Measurements from ENCODE around the gene ARHGAP19.

The ARHGAP19 gene

GRCh38 chr10:97174276-97174775, 118.1 kb downstream of the ARHGAP19 start:
- TF ChIP-seq, protein P1, sequence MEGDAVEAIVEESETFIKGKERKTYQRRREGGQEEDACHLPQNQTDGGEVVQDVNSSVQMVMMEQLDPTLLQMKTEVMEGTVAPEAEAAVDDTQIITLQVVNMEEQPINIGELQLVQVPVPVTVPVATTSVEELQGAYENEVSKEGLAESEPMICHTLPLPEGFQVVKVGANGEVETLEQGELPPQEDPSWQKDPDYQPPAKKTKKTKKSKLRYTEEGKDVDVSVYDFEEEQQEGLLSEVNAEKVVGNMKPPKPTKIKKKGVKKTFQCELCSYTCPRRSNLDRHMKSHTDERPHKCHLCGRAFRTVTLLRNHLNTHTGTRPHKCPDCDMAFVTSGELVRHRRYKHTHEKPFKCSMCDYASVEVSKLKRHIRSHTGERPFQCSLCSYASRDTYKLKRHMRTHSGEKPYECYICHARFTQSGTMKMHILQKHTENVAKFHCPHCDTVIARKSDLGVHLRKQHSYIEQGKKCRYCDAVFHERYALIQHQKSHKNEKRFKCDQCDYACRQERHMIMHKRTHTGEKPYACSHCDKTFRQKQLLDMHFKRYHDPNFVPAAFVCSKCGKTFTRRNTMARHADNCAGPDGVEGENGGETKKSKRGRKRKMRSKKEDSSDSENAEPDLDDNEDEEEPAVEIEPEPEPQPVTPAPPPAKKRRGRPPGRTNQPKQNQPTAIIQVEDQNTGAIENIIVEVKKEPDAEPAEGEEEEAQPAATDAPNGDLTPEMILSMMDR (IDR thresholded peaks at IDR 0.05; ENCODE audit: control insufficient read depth, insufficient read depth, low read depth, low read length, missing control alignments): no peak
- no peak overlapping the region for H3K4me3 ChIP-seq (ENCODE audit: control insufficient read depth, low read depth, low read length)
- DNase-seq (ENCODE audit: low read depth): no peak

- DNase-seq (ENCODE audit: low read depth): no peak
- TF ChIP-seq, protein P1 (IDR thresholded peaks at IDR 0.05; ENCODE audit: control insufficient read depth, insufficient read depth, low read depth, low read length, missing control alignments): no peak
- H3K4me3 ChIP-seq (ENCODE audit: control insufficient read depth, low read depth, low read length): no peak overlapping the region
Observed at GRCh38 chr10:97173036-97173435, 119.4 kb downstream of the ARHGAP19 start.
